ENCODE data around the gene KRTAP4-6.
"Not testable (repeated sequence)": the region's sequence is repeated elsewhere in the genome, so short reads cannot be mapped to it uniquely, and the experiment has no call there.

Gene KRTAP4-6

GRCh38 chr17:41140360-41141131 is at the start of gene KRTAP4-6:
TSS of gene KRTAP4-6 (minus strand) at chr17:41140544. CDS start at chr17:41140487, 57 bp downstream.
- FAIRE-seq: no peak

GRCh38 chr17:41189837-41190318 is 49.5 kb upstream of the KRTAP4-6 start, which contains the start of gene KRTAP9-1:
TSS of gene KRTAP9-1 (plus strand) at chr17:41189887. CDS start at chr17:41189887, 0 bp downstream.
- FAIRE-seq: not testable (repeated sequence)

- no peak for FAIRE-seq
Measured at GRCh38 chr17:41186872-41187271, 46.5 kb upstream of the KRTAP4-6 start.

- no peak for FAIRE-seq
Measured at GRCh38 chr17:41185001-41185400, 44.7 kb upstream of the KRTAP4-6 start.

- no peak for FAIRE-seq
Measured at GRCh38 chr17:41184480-41184961, 44.2 kb upstream of the KRTAP4-6 start, which contains the start of gene KRTAP4-1. TSS of gene KRTAP4-1 (minus strand) at chr17:41184911. CDS start at chr17:41184854, 57 bp downstream.

- FAIRE-seq: no peak
Measured at GRCh38 chr17:41178843-41179616, 38.7 kb upstream of the KRTAP4-6 start.

- no peak for FAIRE-seq
Measured at GRCh38 chr17:41178341-41178740, 38.0 kb upstream of the KRTAP4-6 start.

- no peak for FAIRE-seq
Measured at GRCh38 chr17:41177727-41178271, 37.5 kb upstream of the KRTAP4-6 start, which contains the start of gene KRTAP4-2. TSS of gene KRTAP4-2 (minus strand) at chr17:41178221. CDS start at chr17:41178164, 57 bp downstream.

- FAIRE-seq: no peak
Measured at GRCh38 chr17:41176744-41177387, 36.5 kb upstream of the KRTAP4-6 start.

GRCh38 chr17:41171886-41172285 is 31.5 kb upstream of the KRTAP4-6 start:
- no peak for FAIRE-seq

GRCh38 chr17:41168121-41168520 is 27.8 kb upstream of the KRTAP4-6 start, which contains the start of gene KRTAP4-3:
TSS of gene KRTAP4-3 (minus strand) at chr17:41168221. CDS start at chr17:41168172, 49 bp downstream.
- FAIRE-seq: no peak

GRCh38 chr17:41167561-41167960 is 27.2 kb upstream of the KRTAP4-6 start:
- FAIRE-seq: no peak

GRCh38 chr17:41163828-41164227 is 23.5 kb upstream of the KRTAP4-6 start:
- FAIRE-seq: no peak

- no peak for FAIRE-seq
Measured at GRCh38 chr17:41160648-41161047, 20.3 kb upstream of the KRTAP4-6 start, which contains the start of gene KRTAP4-4. TSS of gene KRTAP4-4 (minus strand) at chr17:41160748. CDS start at chr17:41160691, 57 bp downstream.

- not testable (repeated sequence) for FAIRE-seq
Measured at GRCh38 chr17:41160190-41160589, 19.8 kb upstream of the KRTAP4-6 start.

- no peak for FAIRE-seq
Measured at GRCh38 chr17:41153856-41154255, 13.5 kb upstream of the KRTAP4-6 start.

GRCh38 chr17:41151525-41151924 is 11.2 kb upstream of the KRTAP4-6 start:
- FAIRE-seq: no peak

- no peak for FAIRE-seq
Measured at GRCh38 chr17:41150026-41150425, 9.7 kb upstream of the KRTAP4-6 start.

- FAIRE-seq: no peak
Measured at GRCh38 chr17:41149652-41149985, 9.3 kb upstream of the KRTAP4-6 start, which contains the start of gene KRTAP4-5. TSS of gene KRTAP4-5 (minus strand) at chr17:41149825. CDS start at chr17:41149767, 58 bp downstream.

- not testable (repeated sequence) for FAIRE-seq
Measured at GRCh38 chr17:41148971-41149651, 8.8 kb upstream of the KRTAP4-6 start.

- no peak for FAIRE-seq
Measured at GRCh38 chr17:41147531-41148204, 7.3 kb upstream of the KRTAP4-6 start.
